Naive thymus-derived CD4-positive, alpha-beta T cell (primary cell): ENCODE data around the gene VDAC1. TPM values are rescaled to one million over a fixed set of nuclear protein-coding genes. Genes with fewer than 3 reads are reported as not detected.
"Not testable (repeated sequence)": the region's sequence is repeated elsewhere in the genome, so short reads cannot be mapped to it uniquely, and the experiment has no call there.

Experiments used
- ATAC-seq: fragments of 150-1000 bp; cut with Tn5 transposase; 2 replicates; pipeline ENCODE4 v1.10.0; 2021; ENCODE audit warnings: mild to moderate bottlenecking, moderate library complexity
- CTCF ChIA-PET: fragments of 350-600 bp; sonication (Branson Sonifier 250); formaldehyde crosslinking; loops from one replicate; lab custom pipeline; 2021; ENCODE audit warnings: antibody characterized with exemption; lab: Charles Lee
- POLR2A ChIA-PET: fragments of 350-600 bp; sonication (Branson Sonifier 250); formaldehyde crosslinking; loops from one replicate; lab custom pipeline; 2021; ENCODE audit warnings: antibody characterized with exemption, inconsistent platforms; lab: Charles Lee
- DNase-seq, 9 donors: peaks; one replicate each; pipeline versions ENCODE4 v3.0.0 to v3.0.0-alpha.2; 2020 to 2022; ENCODE audit warnings: mixed read lengths in 1 of 9
- H3K27ac ChIP-seq: one replicate; pipeline ENCODE4 v1.7.0; 2013; ENCODE audit warnings: mild to moderate bottlenecking, low read depth, low read length, moderate library complexity
- H3K27me3 ChIP-seq, 2 donors: one replicate each; pipeline ENCODE4 v1.7.0; 2013; ENCODE audit warnings: low read length in 2 of 2, mild to moderate bottlenecking in 2 of 2, moderate library complexity in 2 of 2; ENCODE audit not compliant: control insufficient read depth in 2 of 2, insufficient read depth in 2 of 2
- H3K36me3 ChIP-seq, 3 experiments: 1 replicate in 2 of 3; 2 replicates in 1 of 3; pipeline ENCODE4 v1.7.0; 2013; ENCODE audit warnings: low read length in 3 of 3, mild to moderate bottlenecking in 3 of 3, moderate library complexity in 1 of 3; ENCODE audit not compliant: insufficient read depth in 3 of 3, control insufficient read depth in 2 of 3
- H3K4me1 ChIP-seq, 2 donors: one replicate each; pipeline ENCODE4 v1.7.0; 2013; ENCODE audit warnings: low read length in 2 of 2, mild to moderate bottlenecking in 2 of 2, moderate library complexity in 1 of 2; ENCODE audit not compliant: control insufficient read depth in 2 of 2, insufficient read depth in 2 of 2
- H3K4me3 ChIP-seq: 2 replicates; pipeline ENCODE4 v1.7.0; 2013; ENCODE audit warnings: mild to moderate bottlenecking, low read length
- H3K9me3 ChIP-seq, 3 experiments: 1 replicate in 2 of 3; 2 replicates in 1 of 3; pipeline ENCODE4 v1.7.0; 2013; ENCODE audit warnings: low read length in 3 of 3; ENCODE audit not compliant: control insufficient read depth in 2 of 3
- H3K27ac Mint-ChIP-seq, 9 donors: one replicate each; pipeline ENCODE4 v1.8.0; 2020 to 2022; ENCODE audit warnings: mixed read lengths in 9 of 9, mild to moderate bottlenecking in 8 of 9, moderate library complexity in 5 of 9, inconsistent platforms in 2 of 9
- H3K27me3 Mint-ChIP-seq, 5 donors: one replicate each; pipeline ENCODE4 v1.8.0; 2021 to 2022; ENCODE audit warnings: mixed read lengths in 5 of 5, mild to moderate bottlenecking in 1 of 5
- H3K36me3 Mint-ChIP-seq, 5 donors: one replicate each; pipeline ENCODE4 v1.8.0; 2020 to 2022; ENCODE audit warnings: mixed read lengths in 5 of 5, mild to moderate bottlenecking in 3 of 5, inconsistent platforms in 1 of 5
- H3K4me1 Mint-ChIP-seq, 7 donors: one replicate each; pipeline ENCODE4 v1.8.0; 2020 to 2022; ENCODE audit warnings: mixed read lengths in 7 of 7, mild to moderate bottlenecking in 3 of 7, inconsistent platforms in 1 of 7
- H3K4me3 Mint-ChIP-seq, 10 donors: one replicate each; pipeline ENCODE4 v1.8.0; 2020 to 2022; ENCODE audit warnings: mild to moderate bottlenecking in 10 of 10, mixed read lengths in 10 of 10, moderate library complexity in 6 of 10, inconsistent platforms in 2 of 10
- H3K9me3 Mint-ChIP-seq, 11 donors: one replicate each; pipeline ENCODE4 v1.8.0; 2020 to 2022; ENCODE audit warnings: mixed read lengths in 11 of 11, mild to moderate bottlenecking in 4 of 11, inconsistent platforms in 1 of 11, moderate library complexity in 1 of 11
- intact Hi-C, 2 donors: fragments of 100-400 bp; cut with micrococcal nuclease; formaldehyde crosslinking; loops; one replicate each; pipeline ENCODE4 v1.15.1; 2023
- polyA plus RNA-seq, 2 donors: library from polyadenylated mRNA; unstranded; fragments of 300-500 nt; fragmentation: Illumina TruSeq; gene quantifications; one replicate each; pipeline ENCODE4 v1.2.3, GENCODE V29; 2021
- total RNA-seq, 6 experiments: library from RNA in 5 of 6; stranded (reverse) in 5 of 6; gene quantifications; 1 replicate in 5 of 6; 2 replicates in 1 of 6; pipeline ENCODE4 v1.2.3 and lab custom pipeline; 2021 to 2026

Gene VDAC1
- total and polyA plus RNA-seq, 7 experiments from 2014 or later: 37.8 to 259 (median 48.4) TPM

DNA sequence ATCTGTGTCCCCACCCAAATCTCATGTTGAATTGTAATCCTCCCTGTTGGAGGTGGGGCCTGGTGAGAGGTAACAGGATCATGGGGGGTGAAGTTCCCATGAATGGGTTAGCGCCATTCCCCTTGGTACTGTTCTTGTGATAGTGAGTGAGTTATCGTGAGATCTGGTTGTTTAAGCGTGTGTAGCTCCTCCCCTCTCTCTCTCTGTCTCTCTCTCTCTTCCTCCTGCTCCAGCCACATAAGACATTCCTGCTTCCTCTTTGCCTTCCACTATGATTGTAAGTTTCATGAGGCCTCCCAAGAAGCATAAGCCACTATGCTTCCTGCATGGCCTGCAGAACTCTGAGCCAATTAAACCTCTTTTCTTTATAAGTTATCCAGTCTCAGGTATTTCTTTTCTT lies 65.1 kb downstream of the VDAC1 start:
- intact Hi-C loops: loop anchor here in 1 of 2 donors (5.0 to 10.0 kb wide), 2 partner anchors 515 to 827 kb away; no protein-coding TSS in a partner anchor
- peaks cover 0 to 2% (median 0%) of the 10 kb centered on the region in 11 donors for H3K9me3 Mint-ChIP-seq
- no peaks in the 10 kb centered on the region for H3K36me3 Mint-ChIP-seq
- ATAC-seq (no peak), DNase-seq (no peak)
- peaks cover 0 to 14% (median 0%) of the 10 kb centered on the region in 7 donors for H3K4me1 Mint-ChIP-seq
- Histone ChIP-seq H3K27ac (no peak overlapping the region), H3K9me3 (no peaks in the 10 kb centered on the region), H3K27me3 (no peaks in the 10 kb centered on the region), H3K36me3 (no peaks in the 10 kb centered on the region), H3K4me3 (no peak overlapping the region), H3K4me1 (no peaks in the 10 kb centered on the region)
- H3K4me3 Mint-ChIP-seq: no peak overlapping the region
- peaks cover 0 to 9% (median 0%) of the 10 kb centered on the region in 5 donors for H3K27me3 Mint-ChIP-seq
- H3K27ac Mint-ChIP-seq: peak overlapping the region in 1 of 9 donors; percentile 28
- CTCF ChIA-PET: no interaction called here
- POLR2A ChIA-PET: no interaction called here

DNA sequence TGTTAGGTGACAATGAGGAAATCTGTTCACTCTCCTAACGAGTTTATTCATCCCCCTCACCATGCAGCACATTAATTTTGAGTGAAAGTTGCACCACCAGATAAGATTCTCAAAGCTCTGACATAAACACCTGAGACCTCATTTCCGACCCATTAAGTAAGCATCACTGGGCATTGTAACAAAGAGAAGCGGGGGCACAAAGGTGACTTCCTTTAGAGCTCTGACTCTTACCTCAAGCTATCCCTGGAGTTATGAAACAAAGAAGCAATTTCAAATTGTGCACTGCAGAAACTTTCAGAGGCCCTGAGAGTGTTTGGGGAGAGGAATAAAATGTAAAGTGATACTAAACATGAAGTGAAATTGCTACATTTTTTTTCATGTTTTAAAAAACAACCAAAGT lies 65.8 kb downstream of the VDAC1 start:
- intact Hi-C loops: loop anchor here in 1 of 2 donors (10.0 kb wide), 1 partner anchor 514 kb away; no protein-coding TSS in a partner anchor
- Histone ChIP-seq H3K27ac (no peak overlapping the region), H3K4me1 (no peaks in the 10 kb centered on the region)

DNA sequence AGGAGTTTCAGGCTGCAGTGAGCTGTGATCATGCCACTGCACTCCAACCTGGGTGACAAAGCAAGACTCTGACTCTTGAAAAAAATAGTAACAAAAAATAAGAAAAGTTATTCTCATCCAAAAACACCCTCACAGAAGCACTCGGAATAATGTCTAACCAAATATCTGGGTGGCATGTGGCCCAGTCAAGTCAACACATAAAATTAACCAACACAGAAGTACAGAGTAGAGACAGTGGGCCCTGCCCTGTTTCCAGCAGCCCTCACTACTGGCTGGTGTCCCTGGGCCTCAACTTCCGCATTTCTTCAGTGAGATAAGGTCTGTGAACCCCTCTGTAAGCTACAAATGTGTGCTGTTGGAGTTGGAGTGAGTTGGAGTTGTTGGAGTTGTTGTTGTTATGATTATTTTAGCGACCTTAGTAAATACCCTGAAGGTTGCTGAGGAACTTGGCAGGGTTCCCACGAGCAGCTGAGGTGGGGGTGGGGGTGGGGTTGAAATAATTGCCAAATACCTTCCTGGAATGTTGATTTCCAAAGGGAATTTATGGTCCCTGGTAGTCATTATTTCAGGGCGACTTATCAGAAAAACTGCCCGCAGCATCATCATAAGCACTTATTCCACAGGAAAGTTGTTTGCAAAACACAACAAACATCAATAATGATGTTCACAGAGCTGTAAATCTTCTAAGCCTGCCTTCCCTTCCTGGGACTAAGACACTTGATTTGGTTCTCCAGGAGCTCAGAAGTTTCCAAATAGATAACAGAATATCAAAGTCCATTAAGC lies 66.5 kb downstream of the VDAC1 start:
- H3K4me3 Mint-ChIP-seq: no peak overlapping the region
- no peaks in the 10 kb centered on the region for H3K36me3 Mint-ChIP-seq
- ATAC-seq: no peak
- H3K9me3 Mint-ChIP-seq: peaks cover 0 to 2% (median 0%) of the 10 kb centered on the region in 11 donors
- no peaks in the 10 kb centered on the region for H3K4me1 ChIP-seq
- H3K9me3 ChIP-seq: no peaks in the 10 kb centered on the region
- peaks cover 0 to 11% (median 0%) of the 10 kb centered on the region in 7 donors for H3K4me1 Mint-ChIP-seq
- ChIA-PET POLR2A (no interaction called here), CTCF (no interaction called here)
- DNase-seq: no peak
- no peaks in the 10 kb centered on the region for H3K27me3 ChIP-seq
- H3K27ac Mint-ChIP-seq: no peak overlapping the region
- H3K4me3 ChIP-seq: no peak overlapping the region
- H3K36me3 ChIP-seq: no peaks in the 10 kb centered on the region
- intact Hi-C loops: loop anchor here in 1 of 2 donors (10.0 kb wide), 1 partner anchor 513 kb away; no protein-coding TSS in a partner anchor
- H3K27me3 Mint-ChIP-seq: peaks cover 0 to 9% (median 0%) of the 10 kb centered on the region in 5 donors
- H3K27ac ChIP-seq: no peak overlapping the region

More for the DNA sequence above, 65.8 kb downstream of the VDAC1 start:
- DNase-seq: no peak
- ChIA-PET POLR2A (no interaction called here), CTCF (no interaction called here)
- H3K4me1 Mint-ChIP-seq: peaks cover 0 to 11% (median 0%) of the 10 kb centered on the region in 7 donors
- no peak overlapping the region for H3K4me3 Mint-ChIP-seq
- no peaks in the 10 kb centered on the region for H3K36me3 ChIP-seq
- peaks cover 0 to 9% (median 0%) of the 10 kb centered on the region in 5 donors for H3K27me3 Mint-ChIP-seq
- H3K9me3 ChIP-seq: no peaks in the 10 kb centered on the region
- peaks cover 0 to 2% (median 0%) of the 10 kb centered on the region in 11 donors for H3K9me3 Mint-ChIP-seq
- H3K27ac Mint-ChIP-seq: no peak overlapping the region
- H3K4me3 ChIP-seq: no peak overlapping the region
- no peaks in the 10 kb centered on the region for H3K27me3 ChIP-seq
- ATAC-seq: no peak
- no peaks in the 10 kb centered on the region for H3K36me3 Mint-ChIP-seq

DNA sequence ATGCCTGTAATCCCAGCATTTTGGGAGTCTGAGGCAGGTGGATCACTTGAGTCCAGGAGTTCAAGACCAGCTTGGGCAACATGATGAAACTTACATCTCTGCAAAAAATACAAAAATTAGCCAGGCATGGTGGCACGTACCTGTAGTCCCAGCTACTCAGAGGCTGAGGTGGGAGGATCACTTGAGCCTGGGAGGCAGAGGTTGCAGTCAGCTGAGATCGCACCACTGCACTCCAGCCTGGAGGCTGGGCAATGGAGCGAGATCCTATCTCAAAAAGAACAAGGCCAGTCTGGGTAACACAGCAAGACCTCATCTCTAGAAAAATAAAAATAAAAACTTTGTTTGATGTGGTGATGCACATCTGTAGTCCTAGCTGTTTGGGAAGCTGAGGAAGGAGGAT lies 67.1 kb downstream of the VDAC1 start:
- H3K27ac ChIP-seq, H3K36me3 ChIP-seq, H3K27me3 Mint-ChIP-seq, H3K4me3 Mint-ChIP-seq, POLR2A ChIA-PET, CTCF ChIA-PET, DNase-seq, H3K9me3 Mint-ChIP-seq, H3K27me3 ChIP-seq, H3K4me3 ChIP-seq, H3K27ac Mint-ChIP-seq, ATAC-seq, H3K9me3 ChIP-seq, H3K4me1 ChIP-seq, H3K36me3 Mint-ChIP-seq: not testable (repeated sequence)
- intact Hi-C loops: loop anchor here in 1 of 2 donors (10.0 kb wide), 1 partner anchor 513 kb away; no protein-coding TSS in a partner anchor
- H3K4me1 Mint-ChIP-seq: peaks cover 0 to 17% (median 0%) of the 10 kb centered on the region in 7 donors

DNA sequence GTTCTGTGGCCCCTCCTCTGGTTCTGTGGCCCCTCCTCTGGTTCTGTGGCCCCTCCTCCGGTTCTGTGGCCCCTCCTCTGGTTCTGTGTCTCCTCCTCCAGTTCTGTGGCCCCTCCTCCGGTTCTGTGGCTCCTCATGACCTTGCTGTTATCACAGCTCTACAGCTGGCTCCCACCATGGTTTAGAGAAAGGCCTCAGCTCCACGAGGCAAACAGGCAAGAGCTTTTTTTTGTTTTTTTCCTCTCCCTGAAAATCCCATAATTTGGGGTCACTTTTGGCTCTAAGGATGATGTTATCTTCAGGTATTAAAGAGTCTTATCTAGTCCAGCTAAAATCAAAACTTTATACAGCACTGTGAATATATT lies 68.1 kb downstream of the VDAC1 start:
- ATAC-seq: no peak
- no peak for DNase-seq
- H3K27me3 Mint-ChIP-seq: peaks cover 0 to 5% (median 0%) of the 10 kb centered on the region in 5 donors
- H3K9me3 Mint-ChIP-seq: peaks cover 0 to 2% (median 0%) of the 10 kb centered on the region in 11 donors
- H3K4me1 ChIP-seq: no peaks in the 10 kb centered on the region
- ChIA-PET POLR2A (no interaction called here), CTCF (no interaction called here)
- H3K27me3 ChIP-seq: no peaks in the 10 kb centered on the region
- intact Hi-C loops: loop anchor here in 1 of 2 donors (10.0 kb wide), 1 partner anchor 512 kb away; no protein-coding TSS in a partner anchor
- H3K4me3 Mint-ChIP-seq: no peak overlapping the region
- no peaks in the 10 kb centered on the region for H3K36me3 ChIP-seq
- no peak overlapping the region for H3K27ac Mint-ChIP-seq
- H3K36me3 Mint-ChIP-seq: no peaks in the 10 kb centered on the region
- H3K9me3 ChIP-seq: no peaks in the 10 kb centered on the region
- peaks cover 0 to 20% (median 0%) of the 10 kb centered on the region in 7 donors for H3K4me1 Mint-ChIP-seq
- H3K4me3 ChIP-seq: no peak overlapping the region
- H3K27ac ChIP-seq: no peak overlapping the region

DNA sequence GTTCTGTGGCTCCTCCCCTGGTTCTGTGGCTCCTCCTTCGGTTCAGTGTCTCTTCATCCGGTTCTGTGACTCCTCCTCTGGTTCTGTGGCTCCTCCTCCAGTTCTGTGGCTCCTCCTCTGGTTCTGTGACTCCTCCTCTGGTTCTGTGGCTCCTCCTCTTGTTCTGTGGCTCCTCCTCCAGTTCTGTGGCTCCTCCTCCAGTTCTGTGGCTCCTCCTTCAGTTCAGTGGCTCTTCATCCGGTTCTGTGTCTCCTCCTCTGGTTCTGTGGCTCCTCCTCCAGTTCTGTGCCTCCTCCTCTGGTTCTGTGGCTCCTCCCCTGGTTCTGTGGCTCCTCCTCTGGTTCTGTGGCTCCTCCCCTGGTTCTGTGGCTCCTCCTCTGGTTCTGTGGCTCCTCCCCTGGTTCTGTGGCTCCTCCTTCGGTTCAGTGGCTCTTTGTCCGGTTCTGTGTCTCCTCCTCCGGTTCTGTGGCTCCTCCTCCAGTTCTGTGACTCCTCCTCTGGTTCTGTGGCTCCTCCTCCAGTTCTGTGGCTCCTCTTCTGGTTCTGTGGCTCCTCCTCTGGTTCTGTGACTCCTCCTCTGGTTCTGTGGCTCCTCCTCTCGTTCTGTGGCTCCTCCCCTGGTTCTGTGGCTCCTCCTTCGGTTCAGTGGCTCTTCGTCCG lies 68.7 kb downstream of the VDAC1 start:
- H3K4me1 ChIP-seq, H3K36me3 ChIP-seq, H3K9me3 Mint-ChIP-seq, CTCF ChIA-PET, POLR2A ChIA-PET, H3K27me3 ChIP-seq, DNase-seq, H3K27ac ChIP-seq, H3K9me3 ChIP-seq, ATAC-seq, H3K4me3 ChIP-seq, H3K27ac Mint-ChIP-seq, H3K27me3 Mint-ChIP-seq, H3K4me3 Mint-ChIP-seq, H3K36me3 Mint-ChIP-seq: not testable (repeated sequence)
- intact Hi-C loops: loop anchor here in 1 of 2 donors (10.0 kb wide), 1 partner anchor 511 kb away; no protein-coding TSS in a partner anchor
- H3K4me1 Mint-ChIP-seq: peaks cover 1 to 26% (median 3%) of the 10 kb centered on the region in 7 donors
